Right hindlimb (tissue), 1 donor: ENCODE data around the gene GRK5.
A peak's percentile ranks its signal among the peaks of the same experiment; 100 is the strongest.

Source experiments
- DNase-seq: peaks from one replicate; pipeline ENCODE4 v3.0.0-alpha.2; 2018

Gene GRK5

DNA sequence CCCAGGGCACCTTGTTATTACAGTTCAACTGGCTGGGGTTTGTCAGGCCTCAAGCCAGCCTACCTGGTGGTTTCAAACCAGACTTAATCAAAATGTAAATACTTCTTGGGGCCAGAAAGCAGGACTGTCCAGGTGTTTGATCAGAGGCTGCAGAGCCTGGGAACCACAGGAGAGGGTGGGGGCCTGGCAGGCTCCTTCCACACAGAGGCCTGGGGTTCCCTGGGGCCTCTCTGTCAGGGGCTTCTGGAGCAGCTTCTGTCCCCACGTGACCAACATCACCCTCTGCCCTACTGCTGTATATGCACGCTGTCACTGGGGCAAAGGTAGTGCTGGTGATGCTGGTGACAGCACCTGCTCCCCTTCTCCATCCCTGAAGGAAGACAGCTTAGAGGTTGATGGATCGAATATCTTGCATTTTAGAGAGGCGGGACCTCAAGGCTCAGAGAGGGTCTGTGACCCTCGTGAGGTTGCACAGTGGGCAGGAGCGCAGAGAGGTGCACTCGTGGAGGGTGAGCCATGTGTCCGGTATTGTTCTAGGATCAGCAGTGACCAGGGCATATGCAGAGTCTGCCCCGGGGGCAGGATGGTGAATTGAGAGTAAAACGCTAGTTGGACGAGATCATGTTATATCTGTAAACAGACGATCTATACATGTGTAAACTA, 95.4 kb downstream of the GRK5 start:
- DNase-seq = no peak

DNA sequence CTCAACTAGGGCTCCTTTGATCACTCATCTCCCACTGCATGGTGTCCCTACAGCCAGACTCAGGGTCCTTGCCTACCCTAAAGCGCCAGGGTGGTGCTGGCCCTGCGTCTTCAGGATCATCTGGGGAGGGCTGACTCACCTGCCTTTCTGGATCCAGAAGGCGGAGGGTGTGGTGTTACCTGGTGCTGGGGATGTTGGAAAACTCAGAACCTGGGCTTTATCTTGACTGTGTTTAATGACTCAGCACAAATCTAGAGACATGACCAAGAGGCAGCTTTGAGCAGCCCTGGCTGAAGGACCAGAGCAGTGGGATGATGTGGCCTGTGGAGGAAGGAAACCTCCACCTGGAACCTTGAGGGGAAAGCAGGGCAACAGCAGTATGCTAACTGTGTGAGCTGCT, 96.5 kb downstream of the GRK5 start:
- no peak for DNase-seq

GRCh38 chr10:119304541-119304940, 97.2 kb downstream of the GRK5 start:
- no peak for DNase-seq

- DNase-seq = peak; percentile 59
These were observed 98.6 kb downstream of the GRK5 start for GRCh38 chr10:119305860-119306513.

- no peak for DNase-seq
These were observed 99.2 kb downstream of the GRK5 start for GRCh38 chr10:119306514-119306951.

DNA sequence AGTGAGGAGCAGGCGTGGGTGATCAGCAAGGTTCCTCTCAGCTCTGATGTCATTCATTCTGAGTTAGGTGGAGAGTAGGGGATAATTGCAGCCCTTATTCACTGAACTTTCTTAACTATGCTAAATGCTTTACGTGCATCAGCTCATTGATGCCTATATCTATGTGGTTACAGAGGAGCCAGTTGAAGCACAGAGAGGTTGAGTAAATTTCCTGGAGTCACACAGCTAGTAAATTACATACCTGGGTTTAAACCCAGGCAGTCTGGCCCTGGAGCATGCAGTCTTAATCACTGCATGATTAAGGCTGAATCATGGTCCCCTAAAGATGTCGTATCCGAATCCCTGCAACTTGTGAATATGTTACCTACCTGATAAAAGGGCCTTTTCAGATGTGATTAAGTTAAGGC, 99.6 kb downstream of the GRK5 start:
- no peak for DNase-seq

- no peak for DNase-seq
These were observed 100.7 kb downstream of the GRK5 start for GRCh38 chr10:119308089-119308488.

- no peak for DNase-seq
These were observed 101.4 kb downstream of the GRK5 start for GRCh38 chr10:119308551-119309422.

DNA sequence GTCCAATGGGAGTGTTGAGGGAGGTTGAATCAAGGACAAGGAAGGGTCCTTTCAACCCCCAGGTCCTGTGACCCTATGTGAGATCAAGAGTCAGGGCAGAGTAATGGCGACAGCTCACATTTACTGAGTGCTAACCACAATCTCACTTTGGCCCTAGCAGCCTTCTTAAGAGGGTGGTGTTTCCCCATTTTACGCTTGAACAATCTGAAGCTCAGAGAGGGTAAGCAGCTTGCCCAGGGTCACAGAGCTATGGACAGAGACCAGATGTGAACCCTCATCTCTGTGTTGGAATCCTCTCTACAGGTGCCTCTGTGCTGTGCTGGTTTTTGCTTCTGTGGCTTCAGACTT, 102.0 kb downstream of the GRK5 start:
- DNase-seq = no peak

DNA sequence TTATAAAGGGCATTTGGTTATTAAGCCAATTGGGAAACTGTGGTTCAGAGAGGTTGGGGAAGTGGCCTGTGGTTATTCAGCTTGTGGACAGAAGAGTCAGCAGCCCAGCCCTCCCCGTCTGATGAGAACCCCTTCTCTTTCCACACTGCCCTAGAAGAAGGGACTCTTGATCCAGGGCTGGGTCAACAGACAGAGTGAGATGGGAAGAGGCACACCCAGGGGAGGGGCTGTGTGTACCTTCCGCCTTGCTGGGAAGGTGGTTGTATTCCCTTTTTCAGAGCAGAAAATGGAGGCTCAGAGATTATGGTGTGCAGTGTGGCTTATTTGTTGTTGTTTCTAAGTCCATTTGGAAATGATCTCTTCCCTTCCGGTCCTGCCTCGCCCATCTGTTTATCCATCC, 103.4 kb downstream of the GRK5 start:
- no peak for DNase-seq

- DNase-seq = no peak
These were observed 104.9 kb downstream of the GRK5 start for GRCh38 chr10:119312241-119312640.

- no peak for DNase-seq
These were observed 105.7 kb downstream of the GRK5 start for GRCh38 chr10:119313024-119313423.

GRCh38 chr10:119313644-119314043, 106.3 kb downstream of the GRK5 start:
- no peak for DNase-seq

DNA sequence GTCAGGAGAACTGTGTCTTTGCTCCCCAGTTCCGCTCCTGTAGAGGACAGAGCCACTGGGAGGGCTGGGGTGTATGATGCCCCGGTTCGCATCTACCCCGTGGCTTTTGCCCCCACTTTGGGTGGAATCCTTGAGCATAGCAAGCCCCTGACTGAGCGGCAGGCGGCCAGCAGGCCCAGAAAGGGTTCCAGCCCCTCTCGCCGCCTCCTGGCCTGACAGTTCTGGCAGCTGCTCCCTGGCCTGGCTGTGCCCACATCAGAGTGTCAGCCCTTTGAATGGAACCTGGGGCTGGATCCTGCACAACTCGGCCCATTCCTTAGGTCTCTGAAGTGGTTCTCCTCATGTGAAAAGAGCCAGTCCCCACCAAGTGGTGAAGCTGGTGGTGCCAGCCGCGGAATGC, 106.7 kb downstream of the GRK5 start:
- no peak for DNase-seq

DNA sequence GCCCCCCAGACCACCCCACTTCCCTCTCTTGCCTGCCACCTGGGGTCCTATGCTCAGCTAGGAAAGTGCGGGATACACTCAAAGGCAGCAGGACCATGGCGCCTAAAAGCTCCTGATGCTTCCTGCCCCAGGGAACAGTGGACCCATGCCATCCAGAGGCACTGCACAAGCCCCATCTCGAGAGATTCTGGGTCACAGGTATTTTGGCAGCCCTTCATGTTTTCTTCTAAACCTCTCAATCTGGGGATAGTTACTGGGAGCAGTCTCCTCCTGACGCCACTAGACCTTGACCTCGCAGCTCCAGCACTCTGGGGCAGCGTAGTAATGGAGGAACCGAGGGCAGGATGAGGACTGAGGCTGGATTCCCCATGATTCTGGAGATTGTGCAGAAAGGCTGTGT, 107.1 kb downstream of the GRK5 start:
- no peak for DNase-seq

DNA sequence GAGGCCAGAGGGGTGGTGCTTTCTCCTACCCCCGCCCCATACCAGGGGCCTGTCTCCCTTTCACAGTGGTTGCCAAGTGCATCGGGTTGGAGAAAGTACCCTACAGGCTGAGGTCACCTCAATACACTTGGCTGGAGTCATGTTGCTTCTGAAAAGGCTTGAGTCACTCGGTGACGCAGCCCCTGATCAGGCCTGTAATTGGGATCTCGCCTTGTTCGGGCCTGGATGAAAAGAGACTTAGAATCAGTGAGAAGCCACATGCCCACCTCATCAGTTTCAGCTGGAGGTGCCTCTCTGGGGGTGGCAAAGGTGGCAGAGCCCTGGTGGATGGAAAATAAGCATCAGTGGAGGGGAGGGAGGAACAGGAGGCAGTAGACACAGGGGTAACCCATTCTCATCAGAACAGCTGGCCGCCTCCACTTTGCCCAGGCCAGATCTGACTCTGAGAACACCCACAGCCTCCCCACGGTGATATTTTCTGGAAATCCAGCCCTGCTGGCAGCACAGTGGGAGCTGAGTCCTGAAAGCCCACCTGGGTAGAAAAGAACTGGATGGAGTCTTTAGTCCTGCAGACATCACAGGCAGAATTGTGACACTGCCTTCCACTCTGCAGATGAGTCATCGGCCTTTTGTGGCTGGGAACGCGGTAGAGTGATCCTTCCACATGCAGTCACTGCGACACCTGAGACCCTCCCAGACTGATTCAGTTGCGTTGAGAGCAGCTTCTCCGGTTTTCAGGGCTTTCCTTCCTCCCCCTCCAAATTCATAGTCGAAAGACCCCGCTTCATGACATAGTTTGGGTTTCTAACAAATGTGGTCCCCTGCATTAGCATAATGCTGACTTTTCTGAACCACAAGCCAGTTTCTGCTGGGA, 108.0 kb downstream of the GRK5 start:
- no peak for DNase-seq

DNA sequence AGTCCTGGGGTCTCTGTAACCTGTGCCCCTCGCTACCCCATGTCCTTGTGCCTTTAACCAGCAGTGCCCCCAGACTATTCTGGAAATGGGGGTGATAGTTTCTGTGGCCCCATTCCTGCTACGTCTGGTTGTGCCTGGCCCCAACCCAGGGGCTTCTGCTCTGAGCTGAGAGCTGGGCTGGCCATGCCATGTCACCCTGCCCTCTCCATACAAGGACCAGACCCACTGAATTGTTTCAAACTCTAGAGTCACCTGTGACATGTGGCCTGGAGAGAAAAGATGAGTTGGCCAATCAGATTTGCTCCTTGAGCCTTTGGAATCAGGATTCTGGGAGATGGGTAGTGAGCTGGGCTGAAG, 108.6 kb downstream of the GRK5 start:
- no peak for DNase-seq

- no peak for DNase-seq
These were observed 109.3 kb downstream of the GRK5 start for GRCh38 chr10:119316729-119317097.

- DNase-seq = no peak
These were observed 111.2 kb downstream of the GRK5 start for GRCh38 chr10:119318411-119319160.

DNA sequence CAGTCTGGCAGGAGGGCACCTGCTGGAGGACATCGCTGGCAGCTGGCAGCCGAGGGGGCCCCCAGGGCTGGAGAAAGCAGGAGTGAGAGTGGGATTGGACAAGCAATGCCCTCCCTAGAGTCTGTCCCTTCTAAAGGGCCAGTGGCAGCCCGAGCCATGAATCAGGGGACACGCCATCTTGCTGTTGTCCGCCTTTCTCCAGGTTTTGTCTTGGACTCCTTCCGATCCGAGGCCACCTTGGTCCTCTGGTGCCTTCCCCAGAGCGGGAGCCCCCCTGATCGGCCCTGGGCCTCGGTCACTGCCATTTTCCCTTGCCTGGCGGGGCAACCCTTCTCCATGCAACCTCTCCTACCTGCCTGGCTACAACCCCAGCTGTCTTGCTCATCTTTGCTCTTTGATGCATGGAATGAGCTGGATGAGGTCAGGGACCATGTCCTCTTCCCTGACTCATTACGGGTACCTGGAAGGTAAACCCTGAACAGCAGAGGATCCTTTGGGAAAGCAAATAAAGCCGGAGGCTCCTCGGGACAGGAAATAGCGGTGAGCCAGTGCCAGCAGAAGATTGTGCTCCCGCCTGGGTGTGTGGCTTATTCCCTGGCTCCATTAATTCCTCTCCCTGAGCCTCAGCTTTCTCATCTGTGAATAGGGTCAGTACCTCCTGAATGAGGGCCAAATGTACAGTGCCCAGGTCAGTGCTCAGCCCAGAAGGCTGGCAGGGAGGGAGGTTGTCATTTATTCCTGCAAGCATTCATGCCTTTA, 112.0 kb downstream of the GRK5 start:
- DNase-seq = no peak

- no peak for DNase-seq
These were observed 112.5 kb downstream of the GRK5 start for GRCh38 chr10:119319920-119320258.

DNA sequence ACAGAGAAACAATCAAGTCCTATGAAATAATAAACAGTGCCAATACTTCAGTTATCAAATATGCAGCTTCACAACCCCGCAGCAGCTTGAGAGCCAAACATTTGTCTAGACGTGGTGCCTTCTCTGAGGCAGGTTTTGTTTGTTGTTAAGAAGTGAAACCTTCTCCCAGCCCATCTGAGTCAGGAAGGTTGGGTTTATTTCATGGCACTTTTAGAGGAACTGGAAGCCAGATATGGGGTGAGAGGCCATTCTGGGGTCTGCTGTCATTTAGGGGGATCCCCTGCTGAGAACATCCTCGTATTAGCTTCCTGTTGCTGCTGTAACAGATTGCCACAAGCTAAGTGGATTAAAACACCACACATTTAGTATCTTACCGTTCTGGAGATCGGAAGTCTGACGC, 113.6 kb downstream of the GRK5 start:
- no peak for DNase-seq
